ENCODE measurements around the gene CHD2.
"Not testable (repeated sequence)": the region's sequence is repeated elsewhere in the genome, so short reads cannot be mapped to it uniquely, and the experiment has no call there.

CHD2 gene

DNA sequence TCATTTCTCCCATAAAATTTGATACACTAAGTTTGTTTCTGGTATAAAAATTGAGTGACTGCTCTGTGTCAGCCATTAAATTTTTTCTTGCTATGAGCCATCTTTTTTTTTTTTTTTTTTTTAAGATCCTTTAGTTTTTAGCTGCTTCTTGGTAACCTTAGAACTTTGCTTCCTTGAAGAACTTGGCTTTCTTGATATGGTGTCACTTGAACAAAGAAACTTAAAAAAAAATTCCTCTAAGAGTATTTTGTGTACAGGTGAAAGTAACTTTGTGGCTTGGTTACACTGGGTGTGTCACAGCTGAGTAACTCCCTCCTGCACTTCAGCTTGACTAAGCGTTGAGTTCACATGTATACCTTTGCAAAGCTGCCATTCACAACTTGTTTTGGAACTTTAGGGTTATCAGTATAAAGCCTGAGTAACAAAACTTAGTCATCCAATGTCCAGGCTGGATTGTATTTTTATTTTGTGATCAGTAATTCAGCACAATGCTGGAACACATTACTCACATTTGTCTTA lies 6.5 kb downstream of the CHD2 start:
- DNase-seq (ENCODE audit: low spot score) = no peak

DNA sequence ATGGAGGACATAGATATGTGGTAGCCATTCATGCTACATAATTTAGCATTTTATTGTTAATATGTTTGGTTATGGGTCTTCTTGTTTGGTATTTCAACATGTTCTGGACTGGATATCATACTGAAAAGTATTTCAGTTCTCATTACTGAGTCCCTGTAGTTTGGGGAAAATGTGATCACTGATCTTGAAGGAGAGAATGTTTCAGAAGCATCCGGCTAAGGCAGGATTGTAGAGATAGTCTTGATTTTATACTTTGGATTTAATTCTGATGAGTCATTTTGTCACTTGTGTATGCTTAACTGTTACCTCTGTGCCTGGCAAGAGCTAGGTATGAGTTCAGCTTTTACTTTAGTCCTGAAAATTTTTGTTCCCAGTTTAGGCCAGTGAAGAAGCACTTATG lies 7.1 kb downstream of the CHD2 start:
- no peak for DNase-seq (ENCODE audit: low spot score)

DNA sequence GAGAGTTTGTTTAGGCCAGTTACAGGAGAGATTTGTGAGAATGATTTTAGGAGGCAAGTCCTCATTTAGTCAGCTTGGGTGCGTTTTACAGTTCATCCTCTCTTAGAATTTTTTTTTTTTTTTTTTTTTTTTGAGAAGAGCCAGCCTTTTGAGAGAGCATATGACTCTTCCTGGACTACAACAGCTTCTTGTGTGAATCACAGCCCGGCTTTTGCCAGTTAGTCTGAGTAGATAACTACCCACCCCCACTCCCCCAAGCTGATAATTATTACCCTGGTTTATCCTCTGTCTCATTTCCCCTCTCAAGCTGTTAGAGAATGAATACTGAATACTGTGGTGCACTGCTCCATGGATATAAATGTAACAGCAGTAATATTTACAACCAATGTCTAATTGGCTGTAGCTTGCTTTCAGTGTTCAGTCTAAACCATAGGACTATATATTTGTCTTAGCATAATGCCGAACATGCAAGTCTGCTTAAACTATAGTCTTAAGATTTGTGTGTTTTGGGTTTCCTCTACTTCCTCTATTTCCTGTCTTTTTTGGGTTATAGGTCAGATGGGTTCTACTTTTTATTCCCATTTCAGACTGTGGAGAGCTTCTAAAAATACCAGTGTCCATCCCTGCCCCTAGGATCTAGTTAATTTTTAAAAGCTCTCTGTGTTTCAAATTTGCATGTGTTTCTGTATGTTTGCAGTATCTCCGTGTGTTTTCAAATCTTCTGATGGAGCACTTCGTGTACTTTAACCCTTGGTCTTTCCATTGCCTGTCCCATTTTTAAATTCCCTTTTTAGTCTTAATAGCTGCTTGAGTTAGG lies 8.0 kb downstream of the CHD2 start:
- DNase-seq (ENCODE audit: low spot score) = peak; percentile 81

DNA sequence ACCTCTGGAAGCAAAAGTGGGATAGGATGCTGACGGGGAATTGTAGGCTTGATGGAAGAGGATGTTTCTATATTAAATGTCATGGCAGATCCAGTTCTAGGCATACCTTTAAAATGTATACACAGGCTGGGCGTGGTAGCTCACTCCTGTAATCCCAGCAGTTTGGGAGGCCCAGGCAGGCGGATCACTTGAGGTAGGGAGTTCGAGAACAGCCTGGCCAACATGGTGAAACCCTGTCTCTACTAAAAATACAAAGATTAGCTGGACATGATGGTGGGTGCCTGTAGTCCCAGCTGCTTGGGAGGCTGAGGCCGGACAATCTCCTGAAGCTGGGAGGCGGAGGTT lies 8.6 kb downstream of the CHD2 start:
- DNase-seq (ENCODE audit: low spot score) = no peak

DNA sequence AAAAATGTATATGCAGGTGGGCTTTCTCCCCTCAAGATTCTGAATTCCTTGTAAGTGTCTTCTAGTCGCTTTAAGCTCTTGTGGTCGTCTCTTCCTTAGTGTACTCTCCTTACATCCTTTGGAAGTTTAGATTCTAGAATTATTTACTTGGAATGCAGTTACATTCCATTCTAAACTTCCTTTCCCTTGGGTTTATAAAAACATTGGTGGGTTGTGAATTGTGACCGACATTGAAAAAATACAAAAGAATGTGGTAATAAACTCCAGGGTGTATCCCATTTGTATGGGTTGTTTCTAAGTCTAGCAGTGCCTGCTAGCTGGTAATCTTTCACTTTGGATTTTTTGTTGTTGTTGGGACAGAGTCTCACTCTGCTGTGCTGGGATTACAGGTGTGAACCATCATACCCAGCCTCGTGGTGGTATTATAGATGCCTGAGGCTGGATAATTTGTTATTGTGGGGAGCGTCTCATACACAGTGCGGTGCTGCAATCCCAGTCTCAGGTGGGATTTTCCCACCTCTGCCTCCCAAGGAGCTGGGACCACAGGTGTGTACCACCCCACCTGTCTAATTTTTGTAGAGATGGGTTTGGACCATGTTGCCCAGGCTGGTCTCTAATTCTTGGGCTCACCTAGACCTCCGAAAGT lies 9.1 kb downstream of the CHD2 start:
- DNase-seq (ENCODE audit: low spot score) = peak; percentile 31

DNA sequence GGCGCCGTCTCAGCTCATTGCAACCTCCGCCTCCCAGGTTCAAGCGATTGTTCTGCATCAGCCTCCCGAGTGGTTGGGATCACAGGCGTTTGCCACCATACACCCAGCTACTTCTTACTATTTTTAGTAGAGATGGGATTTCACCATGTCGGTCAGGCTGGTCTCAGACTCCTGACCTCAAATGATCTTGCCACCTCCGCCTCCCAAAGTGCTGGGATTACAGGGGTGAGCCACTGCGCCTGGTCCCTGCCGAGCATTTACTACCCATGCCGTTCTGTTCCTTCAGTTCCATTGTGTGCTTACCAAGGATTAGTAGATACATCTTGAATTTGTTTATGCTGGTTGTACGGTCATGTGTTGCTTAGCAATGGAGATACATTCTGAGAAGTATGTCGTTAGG lies 10.3 kb downstream of the CHD2 start:
- no peak for DNase-seq (ENCODE audit: low spot score)

DNA sequence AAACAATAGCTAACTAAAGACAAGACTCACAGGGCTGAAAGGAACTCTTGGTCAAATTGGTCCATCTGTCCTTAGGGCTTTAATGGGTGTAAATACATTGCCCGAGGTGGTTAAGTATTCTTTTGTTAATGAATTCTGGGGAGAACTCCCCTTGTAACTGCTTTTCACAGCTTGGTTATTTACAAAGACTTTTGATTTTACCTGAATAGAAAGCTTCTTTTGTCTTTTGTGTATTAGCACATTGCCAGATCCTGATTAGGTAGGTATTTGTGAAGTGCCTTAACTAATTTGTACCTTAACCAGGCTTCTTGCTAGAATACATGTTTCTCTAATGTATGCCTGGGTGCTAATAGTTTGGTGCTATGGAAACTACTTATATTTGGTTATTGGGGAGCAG lies 14.0 kb downstream of the CHD2 start:
- no peak for DNase-seq (ENCODE audit: low spot score)

DNA sequence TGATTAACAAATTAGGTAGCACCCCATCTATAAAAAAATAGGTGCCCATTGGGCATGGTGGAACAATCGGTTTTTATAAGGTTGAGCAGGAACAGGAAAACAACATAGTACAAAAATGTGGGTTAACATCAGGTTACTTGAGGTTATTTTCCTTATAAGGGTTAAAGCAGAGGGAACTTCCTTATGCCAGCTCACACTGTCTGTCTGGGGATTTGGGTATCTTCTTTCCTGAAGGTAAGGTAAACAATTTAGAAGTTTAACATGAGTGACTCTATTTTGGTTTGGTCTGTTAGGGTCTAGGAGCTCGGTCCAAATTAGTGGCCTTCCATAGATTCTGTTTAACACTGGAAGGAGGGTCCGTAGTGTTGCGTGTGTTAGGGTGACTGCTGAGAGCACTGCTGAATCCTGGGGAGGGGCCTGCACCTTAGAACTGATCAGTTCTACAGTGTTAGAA lies 14.7 kb downstream of the CHD2 start:
- no peak for DNase-seq (ENCODE audit: low spot score)

DNA sequence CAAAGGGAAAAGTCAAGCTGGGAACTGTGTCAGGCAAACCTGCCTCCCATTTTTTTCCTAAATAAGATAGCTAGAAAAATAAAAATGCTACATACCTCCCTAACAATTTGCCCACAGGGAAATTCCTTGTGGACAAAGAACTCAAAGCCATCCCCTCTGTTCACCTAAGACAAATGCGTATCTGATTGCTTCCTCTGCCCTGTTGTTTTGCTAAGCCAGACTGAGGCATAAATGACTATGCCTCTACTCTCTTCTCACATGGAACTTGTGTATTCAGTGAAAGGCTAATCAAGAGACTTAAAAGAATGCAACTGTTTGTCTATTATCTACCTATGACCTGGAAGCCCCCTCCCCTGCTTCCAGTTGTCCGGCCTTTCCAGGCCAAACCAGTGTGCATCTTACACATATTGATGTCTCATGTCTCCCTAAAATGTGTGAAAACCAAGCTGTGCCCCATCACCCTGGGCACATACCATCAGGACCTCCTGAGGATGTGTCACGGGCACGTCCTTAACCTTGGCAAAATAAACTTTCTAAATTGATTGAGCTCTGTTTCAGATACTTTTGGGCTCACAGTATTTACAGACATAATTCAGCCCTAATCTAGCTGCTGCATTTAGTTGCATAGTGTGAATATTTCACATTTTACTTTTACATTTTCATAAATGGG lies 15.8 kb downstream of the CHD2 start:
- no peak for DNase-seq (ENCODE audit: low spot score)

DNA sequence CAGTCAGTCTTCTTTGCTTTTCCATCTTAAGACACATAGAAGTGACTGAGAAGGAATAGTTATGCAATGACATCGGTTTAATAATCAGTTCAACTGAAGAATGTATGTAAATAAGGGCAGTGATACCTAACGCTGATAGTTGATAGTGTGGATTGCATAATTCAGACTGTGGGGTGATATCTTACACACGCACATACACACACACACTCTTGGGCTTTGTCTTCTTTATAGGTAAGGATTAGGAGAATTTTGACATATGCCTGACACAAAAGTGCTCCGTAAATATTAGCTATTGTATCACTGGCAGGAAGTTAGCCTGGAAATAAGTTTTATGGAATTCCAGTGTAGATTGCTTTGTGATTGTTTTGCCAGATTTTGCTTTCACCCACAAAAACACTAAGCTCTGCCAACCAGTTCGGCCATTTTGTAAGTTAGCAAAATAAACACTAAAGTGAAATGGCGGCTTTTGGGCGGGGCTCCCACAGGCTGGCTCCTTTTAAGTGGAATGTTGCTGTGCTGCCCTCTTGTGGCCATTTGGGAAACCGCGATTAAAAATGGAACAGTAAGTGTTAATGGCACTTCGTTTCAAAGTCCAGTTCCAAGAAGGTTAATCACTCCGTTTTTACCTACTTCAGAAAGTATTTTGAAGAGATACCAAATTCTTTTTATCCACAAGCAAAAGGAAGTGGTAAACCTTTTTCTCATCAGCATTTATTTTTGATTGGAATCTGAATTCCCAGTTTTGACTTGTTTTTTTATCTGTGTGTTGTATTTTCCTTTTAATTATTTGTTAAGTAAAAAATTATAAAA lies 17.7 kb downstream of the CHD2 start:
- DNase-seq (ENCODE audit: low spot score) = peak; percentile 81

DNA sequence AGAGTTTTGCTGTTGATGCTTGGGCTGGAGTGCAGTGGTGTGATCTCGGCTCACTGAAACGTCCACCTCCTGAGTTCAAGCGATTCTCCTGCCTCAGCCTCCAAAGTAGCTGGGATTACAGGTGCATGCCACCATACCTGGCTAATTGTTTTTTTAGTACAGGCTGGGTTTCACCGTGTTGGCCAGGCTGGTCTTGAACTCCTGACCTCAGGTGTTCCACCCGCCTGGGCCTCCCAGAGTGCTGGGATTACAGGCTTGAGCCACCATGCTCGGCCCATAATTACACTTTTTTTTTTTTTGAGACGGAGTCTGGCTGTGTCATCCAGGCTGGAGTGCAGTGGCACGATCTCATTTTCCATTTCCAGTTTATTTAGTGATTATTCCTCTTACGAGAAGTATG lies 18.8 kb downstream of the CHD2 start:
- not testable (repeated sequence) for DNase-seq (ENCODE audit: low spot score)

DNA sequence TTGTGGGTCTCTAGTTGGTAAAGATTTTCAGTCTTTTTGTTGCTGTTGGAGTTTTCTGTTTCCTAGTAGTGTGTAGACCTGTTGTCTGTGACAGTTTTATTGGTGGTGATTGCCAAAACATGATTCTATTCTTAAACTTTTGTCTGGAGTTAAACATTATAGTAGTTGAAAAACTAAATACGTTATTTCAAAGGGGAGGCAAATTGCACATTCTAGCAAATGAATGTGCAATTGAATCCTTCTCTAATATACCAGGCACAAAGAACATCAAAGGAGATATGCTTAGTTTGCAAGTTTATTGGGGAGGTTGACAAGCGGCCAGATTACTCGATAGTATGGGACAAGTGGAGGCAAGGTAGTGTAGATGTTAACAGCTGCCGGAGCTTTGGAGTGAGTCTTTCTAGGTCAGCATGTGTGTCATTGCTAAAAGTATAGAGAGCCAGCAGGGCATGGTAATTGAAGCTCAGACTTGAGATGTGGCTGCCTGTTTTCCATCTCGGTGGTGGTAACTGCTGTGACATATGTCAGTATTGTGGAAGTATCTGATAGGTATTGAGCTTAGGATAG lies 20.6 kb downstream of the CHD2 start:
- no peak for DNase-seq (ENCODE audit: low spot score)

DNA sequence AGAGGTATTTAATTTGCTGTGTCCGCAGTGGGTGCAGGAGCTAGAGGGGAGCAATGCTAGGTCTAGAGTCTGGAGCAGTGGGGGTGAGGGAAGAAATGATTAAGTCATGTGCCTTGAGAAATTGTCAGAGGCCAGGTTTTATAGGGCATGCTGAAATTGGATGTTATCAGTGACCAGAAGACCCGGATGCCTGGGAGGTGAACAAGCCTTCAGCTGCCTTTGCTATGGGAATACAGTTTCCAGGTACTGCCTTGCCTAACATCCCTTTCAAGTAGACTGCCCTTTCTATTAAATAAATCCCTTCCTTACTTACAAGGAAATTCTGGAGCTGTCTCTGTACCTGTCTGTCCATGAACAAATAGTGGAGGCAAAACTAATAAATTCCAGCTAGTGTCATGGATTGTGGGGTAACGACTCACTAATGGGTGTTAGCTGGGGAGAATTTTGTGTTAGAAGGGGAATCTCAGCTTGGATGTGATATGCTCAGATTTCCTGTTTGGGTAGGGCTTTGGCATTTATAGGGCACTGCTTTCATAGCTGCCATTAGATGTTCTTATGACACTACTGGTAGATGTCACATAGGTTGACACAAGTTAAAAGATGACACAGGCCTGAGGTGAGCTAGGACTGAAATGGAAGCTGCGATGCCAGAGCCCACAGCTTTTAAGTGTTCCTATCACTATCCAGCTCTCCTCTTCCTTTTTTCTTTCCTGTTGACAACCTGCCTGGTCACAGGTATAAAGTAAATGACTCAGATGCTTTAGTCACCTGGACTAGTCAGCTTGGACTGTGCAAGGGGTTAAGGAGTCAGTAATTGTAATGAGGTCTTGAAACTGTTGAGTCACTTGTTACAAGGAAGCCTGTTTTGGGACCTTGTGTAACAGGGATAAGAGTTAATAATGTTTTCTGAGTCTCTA lies 21.3 kb downstream of the CHD2 start:
- DNase-seq (ENCODE audit: low spot score) = peak; percentile 22

DNA sequence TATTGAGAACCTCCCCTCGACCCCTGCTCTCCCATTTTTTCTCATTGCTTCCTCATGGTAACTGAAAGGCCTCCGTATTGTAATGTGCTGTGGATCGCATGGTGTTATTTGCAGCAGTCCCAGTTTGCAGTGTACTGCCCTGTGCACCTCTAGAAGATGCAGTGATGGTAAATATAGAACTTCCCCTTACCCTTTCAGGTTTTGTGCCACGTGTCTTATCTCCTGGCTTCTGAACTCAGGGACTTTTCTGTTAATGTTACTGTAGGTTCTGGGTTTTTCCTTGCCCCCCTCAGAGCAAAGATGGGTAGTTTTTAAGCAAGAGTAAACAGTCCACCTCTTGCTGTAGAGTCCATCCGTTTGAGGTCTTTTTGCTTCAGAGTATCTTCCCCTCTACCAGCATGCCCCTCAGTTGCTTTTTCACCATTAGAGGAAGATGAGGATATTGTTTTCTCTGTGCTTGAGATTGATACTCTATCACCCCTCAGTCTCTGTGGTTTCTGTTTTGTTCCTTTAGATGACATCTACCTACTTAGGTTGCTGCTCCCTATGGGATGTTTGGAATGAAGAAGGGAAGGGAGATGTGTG lies 22.4 kb downstream of the CHD2 start:
- no peak for DNase-seq (ENCODE audit: low spot score)

DNA sequence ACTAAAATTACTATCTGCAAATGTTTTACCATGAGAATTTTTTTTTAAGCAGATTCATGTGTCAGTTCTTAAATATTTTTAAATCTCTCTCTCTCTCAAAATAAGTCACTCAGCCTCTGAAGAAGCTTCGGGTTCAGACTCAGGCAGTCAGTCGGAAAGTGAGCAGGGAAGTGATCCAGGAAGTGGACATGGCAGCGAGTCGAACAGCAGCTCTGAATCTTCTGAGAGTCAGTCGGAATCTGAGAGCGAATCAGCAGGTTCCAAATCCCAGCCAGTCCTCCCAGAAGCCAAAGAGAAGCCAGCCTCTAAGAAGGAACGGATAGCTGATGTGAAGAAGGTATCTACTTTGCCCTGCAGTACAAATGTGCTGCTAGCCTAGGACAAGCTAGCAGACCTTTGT lies 24.1 kb downstream of the CHD2 start:
- no peak for DNase-seq (ENCODE audit: low spot score)

DNA sequence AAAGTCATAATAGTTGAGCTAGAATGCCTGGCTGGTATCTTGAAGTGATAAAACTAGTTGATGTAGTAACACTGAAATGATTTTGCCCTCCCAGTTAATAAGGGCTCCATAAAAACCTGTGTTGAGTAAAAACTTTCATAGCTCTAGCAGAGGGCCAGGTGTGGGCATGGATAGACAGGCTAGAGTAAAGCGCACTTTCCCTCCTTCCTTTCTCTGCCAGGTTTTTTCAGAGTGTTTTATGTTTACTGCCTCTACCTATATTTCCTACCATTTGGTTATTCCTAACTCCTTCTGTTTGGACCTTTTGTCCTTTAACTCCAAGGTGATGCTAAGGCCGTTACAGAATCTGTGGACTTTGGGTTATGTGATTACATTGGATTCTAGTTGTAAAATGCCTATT lies 25.3 kb downstream of the CHD2 start:
- DNase-seq (ENCODE audit: low spot score) = no peak

DNA sequence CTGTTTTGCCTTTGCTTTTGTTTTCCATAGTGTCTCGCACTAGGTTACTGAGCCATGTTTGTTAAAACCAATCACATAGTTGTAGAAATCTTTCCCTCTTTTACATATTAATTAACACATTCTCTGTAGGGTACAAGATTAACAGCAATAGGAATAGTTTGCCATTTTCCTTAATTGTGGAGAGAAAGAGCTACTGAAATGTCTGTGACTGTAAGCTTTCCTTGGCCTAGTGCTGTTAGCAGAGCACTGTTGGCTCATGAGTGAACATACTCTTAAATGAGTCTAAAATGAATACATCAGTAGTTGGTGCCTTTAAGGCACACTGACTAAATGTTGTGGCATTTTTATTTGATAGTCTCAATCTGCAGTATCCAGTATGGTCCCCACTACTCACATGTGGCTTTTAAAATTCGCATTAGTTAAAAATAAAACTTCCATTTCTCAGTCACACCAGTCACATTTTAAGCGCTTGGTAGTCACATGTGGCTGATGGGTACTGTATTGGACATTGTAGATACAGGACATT lies 28.2 kb downstream of the CHD2 start:
- DNase-seq (ENCODE audit: low spot score) = no peak

DNA sequence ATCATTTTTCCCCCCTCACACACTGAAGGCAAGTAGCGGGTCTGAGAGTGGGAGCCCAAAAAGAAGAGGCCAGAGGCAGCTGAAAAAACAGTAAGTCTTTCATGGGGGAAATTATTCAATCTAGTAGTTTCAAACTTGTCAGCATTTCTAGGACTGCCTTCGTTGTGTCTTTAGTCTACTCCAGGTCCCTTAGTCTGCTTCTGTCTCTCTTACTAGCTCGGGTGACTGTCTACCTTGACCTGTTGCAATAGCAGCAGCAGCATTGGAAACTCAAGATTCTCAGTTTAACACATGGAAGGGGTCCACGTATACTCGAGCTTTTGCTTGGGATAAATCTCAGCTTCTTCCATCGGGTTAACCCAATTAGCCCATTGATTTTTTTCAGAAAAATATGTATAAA lies 28.9 kb downstream of the CHD2 start:
- DNase-seq (ENCODE audit: low spot score) = no peak

DNA sequence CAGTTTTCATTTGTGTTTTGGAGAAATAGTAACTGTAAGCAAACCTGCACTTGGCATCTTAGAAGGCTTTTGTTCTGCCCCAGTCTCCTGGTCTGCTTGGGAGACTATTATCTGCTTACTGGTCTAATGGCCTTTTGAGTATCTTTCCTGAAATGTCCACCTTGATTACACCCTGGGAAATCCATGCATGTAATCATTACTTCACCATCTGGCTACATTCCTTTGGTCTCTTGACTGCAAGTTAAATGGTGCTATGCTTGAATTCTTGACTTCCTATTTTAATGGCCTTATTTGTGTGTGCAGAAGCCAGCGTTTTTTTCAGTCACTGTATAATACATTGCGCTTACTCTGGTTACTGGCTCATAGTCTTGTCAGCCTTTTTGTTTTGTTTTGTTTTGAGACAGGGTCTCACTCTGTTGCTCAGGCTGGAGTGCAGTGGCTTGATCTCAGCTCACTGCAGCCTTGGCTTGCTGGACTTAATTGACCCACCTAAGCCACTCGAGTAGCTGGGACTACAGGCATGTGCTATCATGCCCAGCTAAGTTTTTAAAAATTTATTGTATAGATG lies 30.0 kb downstream of the CHD2 start:
- DNase-seq (ENCODE audit: low spot score) = no peak

DNA sequence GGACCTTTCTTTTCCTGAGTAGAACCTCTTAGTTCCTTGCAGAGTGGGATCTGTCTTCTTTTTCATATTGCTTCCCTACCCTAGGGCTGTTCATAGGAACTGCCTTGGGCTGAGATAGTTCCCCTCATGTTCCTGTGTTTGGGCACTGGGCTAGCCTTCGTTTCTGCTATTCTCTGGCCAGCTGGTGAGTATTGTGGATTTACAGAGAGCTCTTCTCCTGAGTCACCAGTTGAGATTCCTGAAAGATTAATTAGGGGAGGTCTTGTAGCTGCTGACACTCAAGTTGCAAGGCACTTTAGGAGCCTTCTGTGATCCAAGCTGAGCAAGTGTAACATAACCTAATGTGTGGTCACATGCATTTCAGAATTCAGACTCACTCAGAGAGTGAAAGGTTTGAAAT lies 30.7 kb downstream of the CHD2 start:
- DNase-seq (ENCODE audit: low spot score) = peak; percentile 76
